Measurements from ENCODE around the gene STMN1. TPM values are rescaled to one million over a fixed set of nuclear protein-coding genes. Genes with fewer than 3 reads are reported as not detected.

STMN1 gene
- polyA plus RNA-seq, 3 donors = 9.8 to 46.1 (median 23.4) TPM

GRCh38 chr1:25861316-25862286, 44.6 kb downstream of the STMN1 start:
- H3K27ac ChIP-seq (ENCODE audit: low read depth, low read length) = no peak overlapping the region
- WGBS, 3 donors = 59 to 76% (median 66%) methylated on average over 16 of the region's 16 CpGs

DNA sequence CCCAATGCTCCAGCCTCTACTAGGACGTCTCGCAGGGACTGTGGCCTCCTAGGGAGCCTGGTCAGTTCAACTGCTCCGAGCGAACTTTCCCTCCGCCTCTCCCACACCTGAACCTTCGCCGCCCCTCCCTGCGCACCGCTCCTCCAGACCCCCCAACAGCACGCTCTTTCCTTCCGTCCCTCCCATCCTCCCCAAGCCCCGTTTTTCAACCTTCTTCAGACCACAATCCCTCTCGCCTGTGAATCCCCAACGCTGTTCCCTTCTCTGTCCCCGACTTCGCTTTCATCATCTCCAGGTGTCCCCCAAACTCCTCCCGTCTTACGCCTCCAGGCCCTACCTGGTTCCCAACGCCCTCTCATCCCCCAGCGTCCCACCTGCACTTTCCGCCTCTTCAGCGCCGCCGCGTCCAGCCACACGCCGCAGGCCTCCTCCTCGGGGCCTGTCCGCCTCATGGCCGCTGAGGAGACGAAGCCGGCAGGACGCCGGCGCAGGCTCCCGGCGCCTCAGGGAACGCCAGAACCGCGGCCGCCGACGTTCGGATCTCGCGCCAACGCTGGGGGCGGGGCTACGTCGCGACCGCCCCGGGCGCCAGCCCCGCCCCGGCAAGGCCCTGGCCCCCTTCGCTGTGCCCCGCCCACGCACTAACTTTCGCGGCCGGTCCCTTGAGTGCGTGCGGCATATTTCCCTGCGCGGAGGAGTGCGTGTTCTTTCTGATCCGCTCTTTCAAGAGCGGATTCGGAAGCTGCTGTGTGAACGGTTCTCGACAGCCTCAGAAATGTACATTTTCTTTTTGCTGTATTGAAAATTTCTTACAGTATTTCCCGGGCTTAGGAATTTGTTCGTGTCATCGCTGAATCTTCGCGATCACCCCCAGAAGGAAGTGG, 47.1 kb downstream of the STMN1 start, which contains the start of gene AUNIP:
Gene AUNIP (minus strand): TSS at position 552 of the 884 bp plus-strand sequence. CDS start 100 bp downstream, at position 452.
- whole genome bisulfite sequencing, 3 donors = 1 to 3% (median 2%) methylated on average over 77 of the region's 77 CpGs

DNA sequence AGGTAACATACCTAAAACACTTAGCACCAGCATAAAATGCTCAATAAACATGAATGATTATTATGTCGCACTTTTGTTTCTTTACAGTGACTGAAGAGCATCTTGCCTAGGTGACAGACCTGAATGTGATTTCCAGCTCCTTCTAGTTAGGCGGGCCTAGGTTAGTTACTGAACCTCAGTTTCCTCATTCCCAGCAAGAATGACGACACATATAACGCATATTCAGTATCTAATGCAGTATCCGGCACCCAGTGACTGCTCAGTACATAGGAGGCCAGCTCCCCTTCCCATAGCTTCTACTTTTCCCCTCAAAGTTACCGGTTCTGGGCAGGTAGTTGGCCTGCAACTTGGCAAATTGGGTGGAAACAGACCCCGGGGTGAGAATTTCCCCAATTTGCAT, 47.7 kb downstream of the STMN1 start:
- H3K27ac ChIP-seq (ENCODE audit: low read depth, low read length) = no peak overlapping the region
- WGBS, 3 donors = 37 to 53% (median 50%) methylated on average over 7 of the region's 7 CpGs

More for the DNA sequence above, 47.1 kb downstream of the STMN1 start, which contains the start of gene AUNIP:
- H3K27ac ChIP-seq (ENCODE audit: low read depth, low read length) = no peak within 1 kb of the TSS

GRCh38 chr1:25856856-25857255, 49.4 kb downstream of the STMN1 start:
- no peak overlapping the region for H3K27ac ChIP-seq (ENCODE audit: low read depth, low read length)
- WGBS, 3 donors = 88 to 91% (median 91%) methylated on average over 11 of the region's 11 CpGs

GRCh38 chr1:25854554-25854953, 51.7 kb downstream of the STMN1 start:
- 87 to 95% (median 91%) methylated on average over 2 of the region's 2 CpGs for WGBS, 3 donors

More at GRCh38 chr1:25854554-25854953, 51.7 kb downstream of the STMN1 start:
- no peak overlapping the region for H3K27ac ChIP-seq (ENCODE audit: low read depth, low read length)

Other genes starting within 250 kb of the STMN1 start
- gene SELENON, start 106.2 kb downstream of the STMN1 start, polyA plus RNA-seq = 10 to 100 TPM; 24.6 to 69.7 (median 63.8) TPM
- gene MTFR1L, start 86.5 kb downstream of the STMN1 start, polyA plus RNA-seq = 10 to 100 TPM; 28.7 to 52.7 (median 49.7) TPM
- gene AUNIP, start 47.0 kb downstream of the STMN1 start, polyA plus RNA-seq = under 1 TPM; 0.08 to 0.34 (median 0.22) TPM
- 1 to 10 TPM; 2.5 to 3.5 (median 2.9) TPM for gene PAQR7, start 30.7 kb downstream of the STMN1 start, polyA plus RNA-seq
- 1 to 10 TPM; 4.3 to 9.8 (median 4.9) TPM for gene PAFAH2, start 91.6 kb upstream of the STMN1 start, polyA plus RNA-seq
- under 1 TPM; 0.04 to 0.34 (median 0.09) TPM for gene EXTL1, start 115.4 kb upstream of the STMN1 start, polyA plus RNA-seq
- gene SLC30A2, start 139.7 kb upstream of the STMN1 start, polyA plus RNA-seq = 10 to 100 TPM in 1 of 3 donors, under 1 TPM in 1, not detected in 1; 0.07 to 99.7 TPM
- under 1 TPM; 0.11 to 0.67 (median 0.12) TPM for gene TRIM63, start 161.2 kb upstream of the STMN1 start, polyA plus RNA-seq
- gene PDIK1L, start 205.4 kb upstream of the STMN1 start, polyA plus RNA-seq = 1 to 10 TPM; 1.7 to 2.7 (median 1.7) TPM

Data from adipose tissue (tissue), 3 donors.